Breast epithelium (tissue), 3 donors: ENCODE measurements around the gene CDX1.

Experiments
- POLR2A ChIP-seq: fragments of 450-650 bp; IDR thresholded peaks from one replicate; pipeline ENCODE4 v1.6.1; 2016; ENCODE audit warnings: antibody characterized with exemption, mild to moderate bottlenecking, moderate library complexity
- TF ChIP-seq, protein P1 (sequence below), 3 donors: fragments of 450-650 bp; IDR thresholded peaks; one replicate each; pipeline ENCODE4 v1.5.1; 2016 to 2017; ENCODE audit warnings: antibody characterized with exemption in 3 of 3, mild to moderate bottlenecking in 3 of 3, moderate library complexity in 3 of 3

DNA sequence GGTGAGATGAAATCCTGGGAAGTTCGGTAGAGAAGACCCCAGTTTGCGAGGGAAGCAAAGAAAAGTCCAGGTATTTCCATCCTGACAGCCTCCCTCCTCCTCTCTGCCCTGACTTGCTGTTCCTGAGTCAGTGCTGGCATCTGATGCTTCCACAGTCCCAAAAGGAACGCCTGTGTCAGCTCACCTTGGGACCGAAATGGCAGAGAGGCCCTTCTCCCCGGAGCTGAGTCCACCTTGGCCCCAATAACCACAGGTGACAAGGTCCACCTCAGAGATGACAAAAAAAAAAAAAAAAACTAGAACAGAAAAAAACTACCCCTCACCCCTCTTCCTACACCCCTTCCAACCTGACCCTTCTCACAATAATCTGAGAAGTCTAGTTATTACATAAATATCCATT is 54.9 kb downstream of the CDX1 start:
- TF ChIP-seq, protein P1, sequence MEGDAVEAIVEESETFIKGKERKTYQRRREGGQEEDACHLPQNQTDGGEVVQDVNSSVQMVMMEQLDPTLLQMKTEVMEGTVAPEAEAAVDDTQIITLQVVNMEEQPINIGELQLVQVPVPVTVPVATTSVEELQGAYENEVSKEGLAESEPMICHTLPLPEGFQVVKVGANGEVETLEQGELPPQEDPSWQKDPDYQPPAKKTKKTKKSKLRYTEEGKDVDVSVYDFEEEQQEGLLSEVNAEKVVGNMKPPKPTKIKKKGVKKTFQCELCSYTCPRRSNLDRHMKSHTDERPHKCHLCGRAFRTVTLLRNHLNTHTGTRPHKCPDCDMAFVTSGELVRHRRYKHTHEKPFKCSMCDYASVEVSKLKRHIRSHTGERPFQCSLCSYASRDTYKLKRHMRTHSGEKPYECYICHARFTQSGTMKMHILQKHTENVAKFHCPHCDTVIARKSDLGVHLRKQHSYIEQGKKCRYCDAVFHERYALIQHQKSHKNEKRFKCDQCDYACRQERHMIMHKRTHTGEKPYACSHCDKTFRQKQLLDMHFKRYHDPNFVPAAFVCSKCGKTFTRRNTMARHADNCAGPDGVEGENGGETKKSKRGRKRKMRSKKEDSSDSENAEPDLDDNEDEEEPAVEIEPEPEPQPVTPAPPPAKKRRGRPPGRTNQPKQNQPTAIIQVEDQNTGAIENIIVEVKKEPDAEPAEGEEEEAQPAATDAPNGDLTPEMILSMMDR (IDR thresholded peaks at IDR 0.05), result no peak
- TF ChIP-seq POLR2A, result no peak
